ENCODE measurements around the gene CETN1. TPM values are rescaled to one million over a fixed set of nuclear protein-coding genes. Genes with fewer than 3 reads are reported as not detected.

Gene CETN1
- total and polyA plus RNA-seq, 5 donors from 2014 or later = not detected

DNA sequence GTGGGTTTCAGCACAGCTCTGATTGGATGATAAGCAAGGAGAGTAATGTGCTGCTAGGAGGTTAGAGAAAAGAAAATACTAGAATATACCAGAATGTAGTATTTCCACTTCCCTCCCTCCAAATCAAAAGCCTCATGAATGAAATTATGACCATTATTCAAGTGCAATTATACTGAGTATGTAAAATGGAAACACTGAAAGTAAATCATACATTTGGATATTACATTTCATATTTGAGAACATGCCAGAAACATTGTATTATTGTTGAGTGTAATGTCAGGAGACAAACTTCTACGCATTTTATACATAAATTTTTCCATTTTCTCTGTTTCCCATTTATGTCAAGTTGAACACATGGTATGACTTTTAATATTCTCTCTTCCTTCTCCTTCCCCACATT lies 942 bp upstream of the CETN1 start:
- Histone ChIP-seq H3K4me3 (ENCODE audit: low read depth, low read length) (no peak overlapping the region), H3K27ac (ENCODE audit: insufficient read depth, low read length, poor library complexity, severe bottlenecking) (no peak overlapping the region), H3K36me3 (ENCODE audit: control insufficient read depth, insufficient read depth, low read length) (no peaks in the 10 kb centered on the region), H3K27me3 (ENCODE audit: control insufficient read depth, insufficient read depth, low read length) (no peaks in the 10 kb centered on the region), H3K9me3 (ENCODE audit: control insufficient read depth in 2 of 2, low read length in 2 of 2) (no peaks in the 10 kb centered on the region), H3K4me1 (ENCODE audit: control insufficient read depth, insufficient read depth, low read length, poor library complexity, severe bottlenecking) (no peaks in the 10 kb centered on the region)
- no peak for DNase-seq
- ATAC-seq (ENCODE audit: low read depth in 2 of 2) = no peak
- Mint-ChIP-seq H3K27me3 (peaks cover 3% of the 10 kb centered on the region), H3K36me3 (no peaks in the 10 kb centered on the region), H3K27ac (no peak overlapping the region), H3K4me3 (no peak overlapping the region), H3K4me1 (no peaks in the 10 kb centered on the region), H3K9me3 (no peaks in the 10 kb centered on the region)

DNA sequence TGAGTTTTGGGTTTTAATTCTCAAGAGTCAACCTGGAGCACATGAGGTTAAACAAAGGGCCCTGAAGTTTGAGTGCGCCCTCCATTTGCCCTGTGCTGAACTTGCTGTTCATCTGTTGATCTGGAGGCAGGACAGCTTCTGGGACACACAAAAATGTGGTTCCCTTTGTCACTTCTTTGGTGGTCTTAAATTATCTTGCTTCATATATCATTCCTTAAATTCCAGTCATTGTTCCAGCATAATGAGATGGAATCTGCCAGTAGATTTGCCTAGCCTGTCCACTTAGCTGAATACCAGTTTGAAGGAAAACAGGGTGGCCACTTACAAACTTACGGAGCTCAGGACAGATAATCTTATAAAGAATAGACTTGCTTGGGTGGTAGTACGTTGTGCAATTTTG lies 916 bp downstream of the CETN1 start:
- H3K4me3 Mint-ChIP-seq = no peak overlapping the region
- Histone ChIP-seq H3K4me3 (ENCODE audit: low read depth, low read length) (no peak overlapping the region), H3K27ac (ENCODE audit: insufficient read depth, low read length, poor library complexity, severe bottlenecking) (no peak overlapping the region), H3K36me3 (ENCODE audit: control insufficient read depth, insufficient read depth, low read length) (no peaks in the 10 kb centered on the region), H3K4me1 (ENCODE audit: control insufficient read depth, insufficient read depth, low read length, poor library complexity, severe bottlenecking) (no peaks in the 10 kb centered on the region), H3K27me3 (ENCODE audit: control insufficient read depth, insufficient read depth, low read length) (no peaks in the 10 kb centered on the region), H3K9me3 (ENCODE audit: control insufficient read depth in 2 of 2, low read length in 2 of 2) (no peaks in the 10 kb centered on the region)
- no peaks in the 10 kb centered on the region for H3K27me3 Mint-ChIP-seq
- DNase-seq (no peak), ATAC-seq (ENCODE audit: low read depth in 2 of 2) (no peak)
- no peaks in the 10 kb centered on the region for H3K9me3 Mint-ChIP-seq
- H3K4me1 Mint-ChIP-seq = no peaks in the 10 kb centered on the region
- no peak overlapping the region for H3K27ac Mint-ChIP-seq
- H3K36me3 Mint-ChIP-seq = no peaks in the 10 kb centered on the region

DNA sequence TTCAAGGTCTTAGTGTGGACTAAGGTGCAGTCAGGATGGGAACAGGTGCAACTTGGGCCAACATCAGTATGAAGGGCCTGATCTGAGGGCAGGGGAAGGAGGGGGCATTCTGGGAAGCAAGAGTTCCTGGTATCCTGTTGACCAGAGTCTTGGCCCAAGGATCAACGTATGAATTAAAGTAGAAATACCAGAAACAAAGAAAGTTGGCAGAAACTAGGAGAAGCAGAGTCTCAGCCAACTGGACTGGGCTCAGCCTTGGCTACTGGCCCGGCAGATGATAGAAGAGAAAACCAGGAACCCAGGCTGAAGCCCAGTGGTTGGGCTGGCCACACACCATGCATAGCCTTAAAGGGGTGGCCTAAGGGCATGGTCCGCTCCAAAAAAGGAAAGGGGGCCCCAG lies 2.3 kb downstream of the CETN1 start:
- Mint-ChIP-seq H3K4me3 (no peak overlapping the region), H3K27me3 (peaks cover 6% of the 10 kb centered on the region), H3K27ac (no peak overlapping the region), H3K9me3 (no peaks in the 10 kb centered on the region), H3K36me3 (no peaks in the 10 kb centered on the region), H3K4me1 (no peaks in the 10 kb centered on the region)
- H3K27me3 ChIP-seq (ENCODE audit: control insufficient read depth, insufficient read depth, low read length) = no peaks in the 10 kb centered on the region
- no peaks in the 10 kb centered on the region for H3K9me3 ChIP-seq (ENCODE audit: control insufficient read depth in 2 of 2, low read length in 2 of 2)
- no peak overlapping the region for H3K27ac ChIP-seq (ENCODE audit: insufficient read depth, low read length, poor library complexity, severe bottlenecking)
- ATAC-seq (ENCODE audit: low read depth in 2 of 2) (no peak), DNase-seq (no peak)
- no peak overlapping the region for H3K4me3 ChIP-seq (ENCODE audit: low read depth, low read length)
- no peaks in the 10 kb centered on the region for H3K4me1 ChIP-seq (ENCODE audit: control insufficient read depth, insufficient read depth, low read length, poor library complexity, severe bottlenecking)
- no peaks in the 10 kb centered on the region for H3K36me3 ChIP-seq (ENCODE audit: control insufficient read depth, insufficient read depth, low read length)

DNA sequence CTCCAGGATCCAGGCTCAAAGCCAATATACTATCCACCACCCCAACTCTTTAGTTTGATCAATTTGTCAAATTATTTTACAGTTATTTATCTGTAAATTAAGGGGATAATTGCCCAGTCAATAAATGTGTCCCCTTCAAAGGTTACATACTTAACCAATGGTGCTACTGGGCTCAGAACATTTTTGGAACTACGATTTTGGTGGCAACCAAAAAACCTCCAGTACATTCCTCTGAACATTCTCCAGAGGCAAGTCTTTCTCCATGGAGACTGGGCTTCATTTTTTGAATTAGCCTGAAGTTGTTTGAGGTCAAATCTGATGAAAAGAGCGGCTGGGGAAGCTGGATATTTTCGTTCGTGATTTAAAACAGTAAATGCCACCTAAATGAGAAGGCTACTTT lies 14.9 kb downstream of the CETN1 start:
- no peak overlapping the region for H3K27ac ChIP-seq (ENCODE audit: insufficient read depth, low read length, poor library complexity, severe bottlenecking)
- Mint-ChIP-seq H3K9me3 (peaks cover 0 to 9% (median 4%) of the 10 kb centered on the region in 7 donors), H3K4me1 (peaks cover 0 to 11% (median 1%) of the 10 kb centered on the region in 4 donors), H3K27me3 (peaks cover 17% of the 10 kb centered on the region), H3K36me3 (no peaks in the 10 kb centered on the region), H3K4me3 (no peak overlapping the region), H3K27ac (no peak overlapping the region)
- H3K36me3 ChIP-seq (ENCODE audit: control insufficient read depth, insufficient read depth, low read length) = no peaks in the 10 kb centered on the region
- DNase-seq (no peak), ATAC-seq (ENCODE audit: low read depth in 2 of 2) (no peak)
- H3K27me3 ChIP-seq (ENCODE audit: control insufficient read depth, insufficient read depth, low read length) = peaks cover 6% of the 10 kb centered on the region
- no peak overlapping the region for H3K4me3 ChIP-seq (ENCODE audit: low read depth, low read length)
- H3K9me3 ChIP-seq (ENCODE audit: control insufficient read depth in 2 of 2, low read length in 2 of 2) = peaks cover 0 to 3% of the 10 kb centered on the region in 2 experiments
- H3K4me1 ChIP-seq (ENCODE audit: control insufficient read depth, insufficient read depth, low read length, poor library complexity, severe bottlenecking) = peaks cover 5% of the 10 kb centered on the region

DNA sequence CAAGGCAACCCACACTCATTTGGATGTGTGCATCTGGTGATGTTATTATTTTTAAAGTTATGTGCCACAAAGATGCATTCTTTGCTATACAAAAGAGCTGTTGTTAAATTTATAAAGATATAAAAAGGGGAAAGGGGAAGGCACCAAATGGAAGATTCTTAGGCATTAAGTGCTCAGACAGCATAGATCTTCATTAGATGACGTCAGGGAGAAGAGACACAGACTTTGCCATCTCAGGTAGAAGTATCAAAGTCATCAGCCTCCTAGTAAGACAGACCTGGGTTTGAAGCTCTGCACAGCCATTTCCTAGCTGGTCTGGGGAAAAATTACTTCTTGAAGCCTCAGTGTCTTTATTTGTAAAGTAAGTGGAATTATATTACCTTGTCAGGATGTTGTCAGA lies 15.4 kb downstream of the CETN1 start:
- H3K27me3 ChIP-seq (ENCODE audit: control insufficient read depth, insufficient read depth, low read length) = peaks cover 6% of the 10 kb centered on the region
- H3K36me3 ChIP-seq (ENCODE audit: control insufficient read depth, insufficient read depth, low read length) = no peaks in the 10 kb centered on the region
- peaks cover 5% of the 10 kb centered on the region for H3K4me1 ChIP-seq (ENCODE audit: control insufficient read depth, insufficient read depth, low read length, poor library complexity, severe bottlenecking)
- peaks cover 17% of the 10 kb centered on the region for H3K27me3 Mint-ChIP-seq
- H3K4me3 Mint-ChIP-seq = no peak overlapping the region
- peaks cover 0 to 9% (median 0%) of the 10 kb centered on the region in 7 donors for H3K9me3 Mint-ChIP-seq
- no peak overlapping the region for H3K27ac ChIP-seq (ENCODE audit: insufficient read depth, low read length, poor library complexity, severe bottlenecking)
- H3K36me3 Mint-ChIP-seq = no peaks in the 10 kb centered on the region
- DNase-seq = no peak
- H3K4me1 Mint-ChIP-seq = peaks cover 0 to 11% (median 1%) of the 10 kb centered on the region in 4 donors
- H3K4me3 ChIP-seq (ENCODE audit: low read depth, low read length) = no peak overlapping the region
- H3K27ac Mint-ChIP-seq = no peak overlapping the region
- ATAC-seq (ENCODE audit: low read depth in 2 of 2) = no peak
- no peaks in the 10 kb centered on the region for H3K9me3 ChIP-seq (ENCODE audit: control insufficient read depth in 2 of 2, low read length in 2 of 2)

DNA sequence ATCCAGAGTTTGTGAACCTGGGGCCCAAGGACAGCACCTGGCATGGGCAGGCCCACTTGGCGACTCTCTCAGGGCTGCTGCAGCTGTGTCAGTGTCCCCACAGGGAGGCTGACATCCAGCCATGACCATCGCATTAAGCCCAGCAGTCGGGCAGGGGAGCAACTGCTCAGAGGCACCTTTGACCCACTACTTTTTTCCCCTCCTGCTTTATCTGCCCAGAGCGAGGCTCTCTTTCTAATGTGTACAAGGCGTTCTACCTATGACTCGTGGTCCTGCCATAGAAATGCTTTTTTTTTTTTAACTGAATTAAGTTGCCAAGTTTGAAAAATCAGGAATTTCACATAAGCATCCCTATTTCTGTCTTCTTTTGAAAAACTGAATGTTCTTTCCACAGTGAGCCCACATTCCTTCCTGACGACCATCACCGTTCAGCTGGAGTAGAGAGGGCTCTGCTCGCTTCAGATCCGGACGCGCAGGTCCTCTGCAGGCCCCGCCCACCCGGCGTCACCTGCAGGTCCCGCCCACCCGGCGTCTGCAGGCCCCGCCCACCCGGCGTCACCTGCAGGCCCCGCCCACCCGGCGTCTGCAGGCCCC lies 16.2 kb downstream of the CETN1 start:
- H3K27ac ChIP-seq (ENCODE audit: insufficient read depth, low read length, poor library complexity, severe bottlenecking) = no peak overlapping the region

DNA sequence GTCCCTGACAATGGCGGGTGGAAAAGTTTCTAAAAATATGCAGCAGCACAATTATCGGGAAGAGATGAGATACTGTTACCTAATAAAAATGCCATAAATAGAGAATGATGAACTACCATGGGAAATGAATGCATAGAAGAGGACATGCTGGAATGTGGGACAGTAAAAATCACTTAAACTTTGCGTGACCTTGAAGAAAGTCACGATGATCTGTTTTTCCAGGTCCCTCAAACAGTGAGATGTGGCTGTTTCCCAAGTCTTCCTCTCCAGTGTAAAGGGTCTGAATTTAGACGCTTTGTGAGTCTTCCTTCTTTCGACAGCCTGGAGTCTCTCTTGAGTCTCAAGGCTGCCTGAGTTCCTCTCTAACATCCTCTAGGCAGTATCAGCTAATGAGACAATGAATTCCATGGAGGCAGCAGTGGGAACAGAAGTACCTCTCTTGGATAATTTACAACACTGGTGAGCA lies 18.0 kb downstream of the CETN1 start:
- DNase-seq = no peak
- Mint-ChIP-seq H3K4me1 (peaks cover 0 to 11% (median 1%) of the 10 kb centered on the region in 4 donors), H3K9me3 (peaks cover 0 to 9% (median 0%) of the 10 kb centered on the region in 7 donors), H3K27ac (peak overlapping the region in 1 of 3 donors; percentile 38), H3K4me3 (peak overlapping the region in 1 of 4 donors; percentile 88), H3K36me3 (no peaks in the 10 kb centered on the region), H3K27me3 (peaks cover 33% of the 10 kb centered on the region)
- peaks cover 5% of the 10 kb centered on the region for H3K4me1 ChIP-seq (ENCODE audit: control insufficient read depth, insufficient read depth, low read length, poor library complexity, severe bottlenecking)
- H3K36me3 ChIP-seq (ENCODE audit: control insufficient read depth, insufficient read depth, low read length) = no peaks in the 10 kb centered on the region
- no peak overlapping the region for H3K4me3 ChIP-seq (ENCODE audit: low read depth, low read length)
- peaks cover 6% of the 10 kb centered on the region for H3K27me3 ChIP-seq (ENCODE audit: control insufficient read depth, insufficient read depth, low read length)
- H3K27ac ChIP-seq (ENCODE audit: insufficient read depth, low read length, poor library complexity, severe bottlenecking) = no peak overlapping the region
- H3K9me3 ChIP-seq (ENCODE audit: control insufficient read depth in 2 of 2, low read length in 2 of 2) = no peaks in the 10 kb centered on the region
- no peak for ATAC-seq (ENCODE audit: low read depth in 2 of 2)

More for the DNA sequence above, 16.2 kb downstream of the CETN1 start:
- H3K9me3 Mint-ChIP-seq = peaks cover 0 to 9% (median 0%) of the 10 kb centered on the region in 7 donors
- Histone ChIP-seq H3K36me3 (ENCODE audit: control insufficient read depth, insufficient read depth, low read length) (no peaks in the 10 kb centered on the region), H3K4me3 (ENCODE audit: low read depth, low read length) (peak overlapping the region; percentile 53), H3K4me1 (ENCODE audit: control insufficient read depth, insufficient read depth, low read length, poor library complexity, severe bottlenecking) (peaks cover 5% of the 10 kb centered on the region), H3K9me3 (ENCODE audit: control insufficient read depth in 2 of 2, low read length in 2 of 2) (no peaks in the 10 kb centered on the region), H3K27me3 (ENCODE audit: control insufficient read depth, insufficient read depth, low read length) (peaks cover 6% of the 10 kb centered on the region)
- peak overlapping the region in 2 of 4 donors; percentile 41 to 43 for H3K4me3 Mint-ChIP-seq
- H3K27ac Mint-ChIP-seq = no peak overlapping the region
- no peaks in the 10 kb centered on the region for H3K36me3 Mint-ChIP-seq
- peaks cover 0 to 11% (median 1%) of the 10 kb centered on the region in 4 donors for H3K4me1 Mint-ChIP-seq
- ATAC-seq (ENCODE audit: low read depth in 2 of 2) = peak; percentile 50 to 62
- peak in 1 of 3 donors; percentile 67 for DNase-seq
- H3K27me3 Mint-ChIP-seq = peaks cover 23% of the 10 kb centered on the region

DNA sequence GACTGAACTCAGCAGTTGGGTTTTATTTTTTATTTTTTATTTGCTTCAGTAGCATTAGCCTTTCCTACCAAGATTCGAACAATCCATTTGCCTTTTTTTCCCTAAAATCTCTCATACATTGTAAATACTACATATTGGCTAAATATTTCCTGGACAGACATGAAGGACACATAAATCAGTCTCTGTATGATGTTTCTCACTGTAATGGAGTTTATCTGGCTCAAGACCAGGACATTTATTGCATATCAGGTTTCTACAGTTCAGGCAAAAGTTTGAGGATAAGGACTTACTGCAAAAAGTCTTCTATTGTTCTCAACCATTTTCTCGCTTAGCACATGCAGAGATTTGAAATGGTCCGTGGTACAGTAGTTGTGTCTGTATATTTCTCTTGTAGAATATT lies 19.9 kb downstream of the CETN1 start:
- H3K36me3 ChIP-seq (ENCODE audit: control insufficient read depth, insufficient read depth, low read length) = no peaks in the 10 kb centered on the region
- ATAC-seq (ENCODE audit: low read depth in 2 of 2) (no peak), DNase-seq (no peak)
- peaks cover 0 to 11% (median 1%) of the 10 kb centered on the region in 4 donors for H3K4me1 Mint-ChIP-seq
- no peak overlapping the region for H3K4me3 Mint-ChIP-seq
- H3K27ac ChIP-seq (ENCODE audit: insufficient read depth, low read length, poor library complexity, severe bottlenecking) = no peak overlapping the region
- peaks cover 0 to 9% (median 0%) of the 10 kb centered on the region in 7 donors for H3K9me3 Mint-ChIP-seq
- no peaks in the 10 kb centered on the region for H3K9me3 ChIP-seq (ENCODE audit: control insufficient read depth in 2 of 2, low read length in 2 of 2)
- no peak overlapping the region for H3K27ac Mint-ChIP-seq
- no peaks in the 10 kb centered on the region for H3K36me3 Mint-ChIP-seq
- H3K27me3 ChIP-seq (ENCODE audit: control insufficient read depth, insufficient read depth, low read length) = peaks cover 8% of the 10 kb centered on the region
- H3K4me1 ChIP-seq (ENCODE audit: control insufficient read depth, insufficient read depth, low read length, poor library complexity, severe bottlenecking) = peaks cover 5% of the 10 kb centered on the region
- H3K27me3 Mint-ChIP-seq = peaks cover 36% of the 10 kb centered on the region
- H3K4me3 ChIP-seq (ENCODE audit: low read depth, low read length) = no peak overlapping the region

All from CD4-positive, CD25-positive, alpha-beta regulatory T cell (primary cell).